Neuron (in vitro differentiated cells): ENCODE results near the gene CHRM4.
"Not testable (repeated sequence)": the region's sequence is repeated elsewhere in the genome, so short reads cannot be mapped to it uniquely, and the experiment has no call there.

Experiments used
- H2AFZ ChIP-seq: one replicate; pipeline ENCODE4 v1.6.1; 2013; ENCODE audit warnings: low read depth, mild to moderate bottlenecking, inconsistent platforms, low read length, moderate library complexity
- H3K27me3 ChIP-seq: one replicate; pipeline ENCODE4 v1.6.1; 2013; ENCODE audit warnings: low read length; ENCODE audit not compliant: insufficient read depth
- H3K36me3 ChIP-seq: one replicate; pipeline ENCODE4 v1.6.1; 2013; ENCODE audit warnings: low read length; ENCODE audit not compliant: insufficient read depth
- H3K4me1 ChIP-seq: one replicate; pipeline ENCODE4 v1.6.1; 2013; ENCODE audit warnings: low read length; ENCODE audit not compliant: insufficient read depth
- H3K4me3 ChIP-seq: 2 replicates; pipeline ENCODE4 v1.5.1; 2013; ENCODE audit warnings: mild to moderate bottlenecking, low read length, moderate library complexity
- H3K9me3 ChIP-seq: one replicate; pipeline ENCODE4 v1.6.1; 2013; ENCODE audit warnings: low read length

The CHRM4 gene

GRCh38 chr11:46376258-46377050 is 15.1 kb downstream of the CHRM4 start:
- Histone ChIP-seq H3K27me3 (no peaks in the 10 kb centered on the region), H3K9me3 (no peaks in the 10 kb centered on the region), H3K4me1 (peaks cover 19% of the 10 kb centered on the region), H3K36me3 (peaks cover 25% of the 10 kb centered on the region), H3K4me3 (no peak overlapping the region), H2AFZ (no peak overlapping the region)

- no peaks in the 10 kb centered on the region for H3K9me3 ChIP-seq
- H3K36me3 ChIP-seq = peaks cover 25% of the 10 kb centered on the region
- H2AFZ ChIP-seq = no peak overlapping the region
- peaks cover 14% of the 10 kb centered on the region for H3K4me1 ChIP-seq
- no peak overlapping the region for H3K4me3 ChIP-seq
- no peaks in the 10 kb centered on the region for H3K27me3 ChIP-seq
Observed at GRCh38 chr11:46375392-46376101, 16.0 kb downstream of the CHRM4 start.

- no peak overlapping the region for H3K4me3 ChIP-seq
- no peak overlapping the region for H2AFZ ChIP-seq
- H3K9me3 ChIP-seq = no peaks in the 10 kb centered on the region
- peaks cover 10% of the 10 kb centered on the region for H3K4me1 ChIP-seq
- peaks cover 25% of the 10 kb centered on the region for H3K36me3 ChIP-seq
- H3K27me3 ChIP-seq = no peaks in the 10 kb centered on the region
Observed at GRCh38 chr11:46374815-46375214, 16.8 kb downstream of the CHRM4 start.

- no peaks in the 10 kb centered on the region for H3K27me3 ChIP-seq
- peaks cover 4% of the 10 kb centered on the region for H3K4me1 ChIP-seq
- H3K4me3 ChIP-seq = no peak overlapping the region
- H2AFZ ChIP-seq = no peak overlapping the region
- peaks cover 25% of the 10 kb centered on the region for H3K36me3 ChIP-seq
- H3K9me3 ChIP-seq = no peaks in the 10 kb centered on the region
Observed at GRCh38 chr11:46373787-46374740, 17.5 kb downstream of the CHRM4 start.

GRCh38 chr11:46372501-46372900 is 19.1 kb downstream of the CHRM4 start:
- not testable (repeated sequence) for H2AFZ ChIP-seq, H3K9me3 ChIP-seq, H3K27me3 ChIP-seq, H3K4me1 ChIP-seq, H3K4me3 ChIP-seq
- peaks cover 25% of the 10 kb centered on the region for H3K36me3 ChIP-seq

- Histone ChIP-seq H3K36me3 (peaks cover 25% of the 10 kb centered on the region), H3K4me1 (no peaks in the 10 kb centered on the region), H3K27me3 (no peaks in the 10 kb centered on the region), H2AFZ (no peak overlapping the region), H3K4me3 (no peak overlapping the region), H3K9me3 (no peaks in the 10 kb centered on the region)
Observed at GRCh38 chr11:46372086-46372485, 19.5 kb downstream of the CHRM4 start.

- not testable (repeated sequence) for H3K4me3 ChIP-seq, H3K4me1 ChIP-seq, H3K9me3 ChIP-seq, H2AFZ ChIP-seq, H3K27me3 ChIP-seq
- H3K36me3 ChIP-seq = peaks cover 20% of the 10 kb centered on the region
Observed at GRCh38 chr11:46371262-46371661, 20.3 kb downstream of the CHRM4 start.

- Histone ChIP-seq H3K4me3 (no peak overlapping the region), H3K9me3 (no peaks in the 10 kb centered on the region), H3K4me1 (no peaks in the 10 kb centered on the region), H3K36me3 (peaks cover 12% of the 10 kb centered on the region), H2AFZ (no peak overlapping the region), H3K27me3 (no peaks in the 10 kb centered on the region)
Observed at GRCh38 chr11:46370253-46370652, 21.3 kb downstream of the CHRM4 start.

GRCh38 chr11:46369458-46370152 is 22.0 kb downstream of the CHRM4 start:
- Histone ChIP-seq H3K4me3 (no peak overlapping the region), H3K9me3 (no peaks in the 10 kb centered on the region), H3K4me1 (no peaks in the 10 kb centered on the region), H2AFZ (no peak overlapping the region), H3K27me3 (no peaks in the 10 kb centered on the region), H3K36me3 (peaks cover 7% of the 10 kb centered on the region)

- no peaks in the 10 kb centered on the region for H3K9me3 ChIP-seq
- H3K27me3 ChIP-seq = no peaks in the 10 kb centered on the region
- H3K4me1 ChIP-seq = peaks cover 7% of the 10 kb centered on the region
- H3K4me3 ChIP-seq = no peak overlapping the region
- H3K36me3 ChIP-seq = peaks cover 2% of the 10 kb centered on the region
- H2AFZ ChIP-seq = no peak overlapping the region
Observed at GRCh38 chr11:46367916-46368267, 23.7 kb downstream of the CHRM4 start.

- Histone ChIP-seq H3K4me1 (peaks cover 12% of the 10 kb centered on the region), H3K4me3 (no peak overlapping the region), H3K27me3 (no peaks in the 10 kb centered on the region)
Observed at GRCh38 chr11:46367244-46367915, 24.2 kb downstream of the CHRM4 start.

GRCh38 chr11:46366661-46367161 is 24.9 kb downstream of the CHRM4 start:
- peaks cover 2% of the 10 kb centered on the region for H3K36me3 ChIP-seq
- no peaks in the 10 kb centered on the region for H3K9me3 ChIP-seq
- no peaks in the 10 kb centered on the region for H3K27me3 ChIP-seq
- peaks cover 19% of the 10 kb centered on the region for H3K4me1 ChIP-seq
- no peak overlapping the region for H2AFZ ChIP-seq
- H3K4me3 ChIP-seq = no peak overlapping the region

More at GRCh38 chr11:46367244-46367915, 24.2 kb downstream of the CHRM4 start:
- Histone ChIP-seq H2AFZ (no peak overlapping the region), H3K9me3 (no peaks in the 10 kb centered on the region), H3K36me3 (peaks cover 2% of the 10 kb centered on the region)
